WERI-Rb-1 (cell line): ENCODE results near the gene KDELR1.

ENCODE experiments used
- DNase-seq: peaks from one replicate; pipeline ENCODE4 v3.0.0-alpha.2; 2020
- H3K27ac ChIP-seq: fragments of 250-450 bp; sonication (Bioruptor Pico); 2 replicates; pipeline ENCODE4 v1.5.1; 2020; ENCODE audit warnings: mild to moderate bottlenecking, moderate library complexity
- H3K27me3 ChIP-seq: fragments of 250-450 bp; sonication (Bioruptor Pico); 2 replicates; pipeline ENCODE4 v1.5.1; 2021; ENCODE audit warnings: mild to moderate bottlenecking, low read depth, moderate library complexity; ENCODE audit not compliant: insufficient read depth, severe bottlenecking
- H3K36me3 ChIP-seq: fragments of 250-450 bp; sonication (Bioruptor Pico); 2 replicates; pipeline ENCODE4 v1.5.1; 2020; ENCODE audit warnings: mild to moderate bottlenecking, moderate library complexity
- H3K4me3 ChIP-seq: 2 replicates; pipeline ENCODE4 v1.5.1; 2011; ENCODE audit warnings: low read depth, mild to moderate bottlenecking, control low read depth, low read length
- H3K9me3 ChIP-seq: fragments of 250-450 bp; sonication (Bioruptor Pico); 2 replicates; pipeline ENCODE4 v1.5.1; 2021; ENCODE audit warnings: mild to moderate bottlenecking, moderate library complexity; ENCODE audit not compliant: severe bottlenecking
- TF ChIP-seq, protein P1 (sequence below): IDR thresholded peaks from 2 replicates; pipeline ENCODE4 v1.5.1; 2011; ENCODE audit warnings: low read depth, mild to moderate bottlenecking, control low read depth, inconsistent platforms, low read length

Gene KDELR1

DNA sequence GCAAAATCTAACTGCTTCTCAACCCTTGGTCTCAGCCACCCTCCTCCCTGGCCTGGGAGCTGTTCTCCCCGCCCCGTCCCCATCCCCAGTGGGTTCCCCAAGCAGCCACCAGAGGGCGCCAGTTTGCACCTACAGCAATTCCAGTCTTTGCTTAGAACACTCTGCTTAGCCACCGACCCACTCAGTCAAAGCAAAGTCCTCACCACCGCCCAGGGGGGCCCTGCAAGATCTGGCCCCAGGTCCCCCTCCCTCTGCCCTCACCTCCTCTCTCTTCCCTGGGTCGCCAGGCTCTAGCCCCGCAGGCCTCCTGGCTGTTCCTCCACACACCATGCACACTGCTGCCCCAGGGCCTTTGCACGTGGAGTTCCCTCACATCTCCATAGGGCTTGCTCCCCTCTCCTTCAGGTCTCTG, 40.0 kb downstream of the KDELR1 start:
- TF ChIP-seq, protein P1, sequence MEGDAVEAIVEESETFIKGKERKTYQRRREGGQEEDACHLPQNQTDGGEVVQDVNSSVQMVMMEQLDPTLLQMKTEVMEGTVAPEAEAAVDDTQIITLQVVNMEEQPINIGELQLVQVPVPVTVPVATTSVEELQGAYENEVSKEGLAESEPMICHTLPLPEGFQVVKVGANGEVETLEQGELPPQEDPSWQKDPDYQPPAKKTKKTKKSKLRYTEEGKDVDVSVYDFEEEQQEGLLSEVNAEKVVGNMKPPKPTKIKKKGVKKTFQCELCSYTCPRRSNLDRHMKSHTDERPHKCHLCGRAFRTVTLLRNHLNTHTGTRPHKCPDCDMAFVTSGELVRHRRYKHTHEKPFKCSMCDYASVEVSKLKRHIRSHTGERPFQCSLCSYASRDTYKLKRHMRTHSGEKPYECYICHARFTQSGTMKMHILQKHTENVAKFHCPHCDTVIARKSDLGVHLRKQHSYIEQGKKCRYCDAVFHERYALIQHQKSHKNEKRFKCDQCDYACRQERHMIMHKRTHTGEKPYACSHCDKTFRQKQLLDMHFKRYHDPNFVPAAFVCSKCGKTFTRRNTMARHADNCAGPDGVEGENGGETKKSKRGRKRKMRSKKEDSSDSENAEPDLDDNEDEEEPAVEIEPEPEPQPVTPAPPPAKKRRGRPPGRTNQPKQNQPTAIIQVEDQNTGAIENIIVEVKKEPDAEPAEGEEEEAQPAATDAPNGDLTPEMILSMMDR = peak; percentile 71
- DNase-seq = peak; percentile 86
- no peak overlapping the region for H3K27ac ChIP-seq

DNA sequence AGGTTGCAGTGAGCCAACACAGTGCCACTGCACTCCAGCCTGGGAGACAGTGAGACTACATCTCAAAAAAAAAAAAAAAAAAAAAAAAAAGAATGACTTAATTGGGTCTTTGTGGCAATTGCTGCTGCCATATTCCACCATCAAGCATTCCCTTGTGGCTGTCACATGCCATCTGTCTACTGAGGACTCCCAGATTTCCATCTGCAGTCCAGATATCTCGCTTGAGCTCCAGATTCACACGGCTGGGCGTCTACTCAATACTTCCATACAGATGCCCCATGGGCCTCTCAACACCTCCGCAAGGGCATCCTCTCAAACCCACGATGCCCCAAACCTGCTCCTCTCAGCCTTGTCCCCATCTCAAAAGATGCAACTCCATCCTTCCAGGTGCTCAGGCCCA, 40.5 kb downstream of the KDELR1 start:
- DNase-seq = no peak
- no peaks in the 10 kb centered on the region for H3K9me3 ChIP-seq
- no peaks in the 10 kb centered on the region for H3K36me3 ChIP-seq
- TF ChIP-seq, protein P1 = no peak
- H3K4me3 ChIP-seq = no peak overlapping the region
- no peak overlapping the region for H3K27ac ChIP-seq
- no peaks in the 10 kb centered on the region for H3K27me3 ChIP-seq

More for the DNA sequence above, 40.0 kb downstream of the KDELR1 start:
- Histone ChIP-seq H3K27me3 (no peaks in the 10 kb centered on the region), H3K36me3 (no peaks in the 10 kb centered on the region), H3K4me3 (no peak overlapping the region), H3K9me3 (no peaks in the 10 kb centered on the region)

DNA sequence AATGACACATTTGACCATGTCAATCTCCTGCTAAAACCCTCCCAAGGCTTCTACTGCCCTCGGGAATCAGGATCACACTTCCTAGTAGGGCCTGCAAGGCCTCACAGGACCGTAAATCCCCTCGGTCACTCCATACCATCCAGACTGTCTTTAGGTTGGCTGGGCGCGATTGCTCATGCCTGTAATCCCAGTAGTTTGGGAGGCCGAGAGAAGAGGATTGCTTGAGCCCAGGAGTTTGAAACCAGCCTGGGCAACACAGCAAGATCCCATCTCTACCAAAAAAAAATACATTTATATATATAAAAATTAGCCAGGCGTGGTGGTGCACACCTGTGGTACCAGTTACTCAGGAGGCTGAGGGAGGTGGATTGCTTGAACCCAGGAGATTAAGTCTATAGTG, 42.6 kb downstream of the KDELR1 start:
- Histone ChIP-seq H3K9me3 (no peaks in the 10 kb centered on the region), H3K27me3 (no peaks in the 10 kb centered on the region), H3K27ac (no peak overlapping the region), H3K4me3 (no peak overlapping the region), H3K36me3 (no peaks in the 10 kb centered on the region)
- TF ChIP-seq, protein P1 = no peak
- DNase-seq = no peak

DNA sequence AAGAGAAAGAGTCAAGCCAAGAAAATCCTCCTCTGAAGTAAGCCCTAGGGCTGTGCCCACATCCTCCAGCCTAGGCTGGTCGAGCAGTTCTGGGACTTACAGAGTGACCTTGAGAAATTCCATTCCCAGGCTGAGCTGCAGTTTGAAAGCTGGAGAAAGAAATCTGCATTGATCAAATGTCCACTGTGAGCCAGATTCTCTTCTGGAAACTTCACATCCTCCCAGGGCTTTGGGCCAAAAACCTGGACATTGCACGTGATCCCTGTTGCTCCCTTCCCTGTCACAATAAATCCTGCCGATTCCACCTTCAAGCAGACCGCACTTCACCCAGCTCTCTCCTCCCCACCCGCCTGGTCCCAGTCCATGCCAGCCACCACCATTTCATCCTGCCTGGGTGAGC, 43.3 kb downstream of the KDELR1 start:
- Histone ChIP-seq H3K27me3 (no peaks in the 10 kb centered on the region), H3K4me3 (no peak overlapping the region), H3K27ac (no peak overlapping the region), H3K9me3 (no peaks in the 10 kb centered on the region), H3K36me3 (no peaks in the 10 kb centered on the region)
- TF ChIP-seq, protein P1 = no peak
- DNase-seq = no peak

DNA sequence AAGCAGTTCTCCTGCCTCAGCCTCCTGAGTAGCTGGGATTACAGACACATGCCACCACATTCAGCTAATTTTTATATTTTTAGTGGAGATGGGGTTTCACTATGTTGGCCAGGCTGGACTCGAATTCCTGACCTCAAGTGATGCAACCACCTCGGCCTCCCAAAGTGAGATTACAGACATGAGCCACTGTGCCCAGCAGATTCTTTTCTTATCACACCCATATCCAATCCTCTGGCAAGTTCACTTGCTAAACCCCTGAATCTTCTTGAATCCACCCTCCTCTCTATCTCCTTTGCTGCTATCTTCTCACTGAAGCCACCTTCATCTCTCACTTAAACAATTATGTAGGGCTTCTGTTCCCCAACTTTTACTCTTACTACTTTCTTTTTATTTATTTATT, 45.2 kb downstream of the KDELR1 start:
- H3K27me3 ChIP-seq = no peaks in the 10 kb centered on the region
- no peak overlapping the region for H3K4me3 ChIP-seq
- H3K36me3 ChIP-seq = no peaks in the 10 kb centered on the region
- H3K27ac ChIP-seq = no peak overlapping the region
- no peaks in the 10 kb centered on the region for H3K9me3 ChIP-seq
- no peak for DNase-seq
- TF ChIP-seq, protein P1 = no peak

DNA sequence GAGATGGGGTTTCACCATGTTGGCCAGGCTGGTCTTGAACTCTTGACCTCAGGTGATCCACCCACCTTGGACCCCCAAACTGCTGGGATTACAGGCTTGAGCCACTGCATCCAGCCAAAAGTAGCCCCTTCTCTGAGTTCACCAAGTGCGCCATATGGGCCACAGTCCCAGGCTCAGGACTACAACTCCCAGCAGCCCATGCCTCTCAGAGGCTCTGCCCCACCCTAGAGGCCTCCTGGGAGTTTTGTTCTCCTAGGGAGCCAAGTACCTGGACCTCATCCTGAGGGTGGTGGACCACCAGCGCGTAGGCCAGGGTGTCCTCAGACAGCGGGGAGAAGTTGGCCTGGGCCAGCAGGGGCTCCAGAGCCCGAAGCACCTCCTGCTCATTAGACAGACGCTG, 46.5 kb downstream of the KDELR1 start:
- TF ChIP-seq, protein P1 = no peak
- Histone ChIP-seq H3K9me3 (no peaks in the 10 kb centered on the region), H3K4me3 (no peak overlapping the region), H3K27me3 (no peaks in the 10 kb centered on the region), H3K27ac (peak overlapping the region; percentile 59), H3K36me3 (no peaks in the 10 kb centered on the region)
- DNase-seq = peak; percentile 66
